Cardiac muscle cell (in vitro differentiated cells and primary cell): ENCODE data around the gene CCDC92B. TPM values are rescaled to one million over a fixed set of nuclear protein-coding genes. Genes with fewer than 3 reads are reported as not detected.

Source experiments
- DNase-seq, 2 donors: peaks; one replicate each; pipeline versions ENCODE4 v3.0.0 to v3.0.0-alpha.2; 2010 to 2017; ENCODE audit warnings: low read depth in 1 of 2, low spot score in 1 of 2
- H3K27ac ChIP-seq: fragments of 200-600 bp; sonication (generic); 2 replicates; pipeline ENCODE4 v1.5.1; 2016
- H3K27me3 ChIP-seq: fragments of 200-600 bp; sonication (generic); 2 replicates; pipeline ENCODE4 v1.6.0; 2016; ENCODE audit warnings: control low read depth
- H3K36me3 ChIP-seq: fragments of 200-600 bp; sonication (generic); 2 replicates; pipeline ENCODE4 v1.5.1; 2016; ENCODE audit warnings: control low read depth
- H3K4me1 ChIP-seq: fragments of 200-600 bp; sonication (generic); 2 replicates; pipeline ENCODE4 v1.8.1; 2017; ENCODE audit warnings: low read depth, mild to moderate bottlenecking, mixed run types
- H3K4me3 ChIP-seq: fragments of 200-600 bp; sonication (generic); 2 replicates; pipeline ENCODE4 v1.5.1; 2016; ENCODE audit warnings: mild to moderate bottlenecking
- H3K9me3 ChIP-seq: fragments of 200-600 bp; sonication (generic); 2 replicates; pipeline ENCODE4 v1.5.1; 2017; ENCODE audit warnings: low read depth, mild to moderate bottlenecking, control low read depth
- CTCF ChIP-seq: IDR thresholded peaks from 2 replicates; pipeline ENCODE4 v1.5.1; 2012; ENCODE audit warnings: low read depth, mild to moderate bottlenecking, low read length
- polyA plus RNA-seq: library from polyadenylated mRNA; unstranded; fragments of >200 nt; fragmentation: Nextera tagmentation; extraction: Ambion mirVana; gene quantifications from 2 replicates; pipeline ENCODE4 v1.2.1, GENCODE V29; 2016
- total RNA-seq: library from RNA; depleted of rRNA; stranded (reverse); fragments of >200 nt; gene quantifications from 2 replicates; pipeline ENCODE4 v1.2.3, GENCODE V29; 2016

The CCDC92B gene
- total and polyA plus RNA-seq, 2 experiments from 2014 or later = 0.33 to 0.35 TPM

- Histone ChIP-seq H3K4me3 (peak within 1 kb of the TSS; percentile 69), H3K27ac (peak within 1 kb of the TSS; percentile 31), H3K9me3 (no peaks in the 10 kb centered on the region), H3K4me1 (peaks cover 34% of the 10 kb centered on the region), H3K36me3 (no peaks in the 10 kb centered on the region), H3K27me3 (no peaks in the 10 kb centered on the region)
- no peak for TF ChIP-seq CTCF
- DNase-seq = peak; percentile 96 to 99
These were observed 37.7 kb downstream of the CCDC92B start, which contains the start of gene CLUH for GRCh38 chr17:2711608-2712299. TSS of gene CLUH (minus strand) at chr17:2711764. CDS start at chr17:2711661, 103 bp downstream.

- H3K9me3 ChIP-seq = no peaks in the 10 kb centered on the region
- peak in 1 of 2 donors; percentile 43 for DNase-seq
- no peak for TF ChIP-seq CTCF
- H3K27me3 ChIP-seq = no peaks in the 10 kb centered on the region
- H3K4me3 ChIP-seq = peak overlapping the region; percentile 69
- H3K36me3 ChIP-seq = no peaks in the 10 kb centered on the region
- peaks cover 34% of the 10 kb centered on the region for H3K4me1 ChIP-seq
- no peak overlapping the region for H3K27ac ChIP-seq
These were observed 38.4 kb downstream of the CCDC92B start for GRCh38 chr17:2710803-2711607.

GRCh38 chr17:2710071-2710802 lies 39.2 kb downstream of the CCDC92B start:
- no peaks in the 10 kb centered on the region for H3K36me3 ChIP-seq
- no peak overlapping the region for H3K27ac ChIP-seq
- no peak for DNase-seq
- no peaks in the 10 kb centered on the region for H3K27me3 ChIP-seq
- no peak for TF ChIP-seq CTCF
- no peaks in the 10 kb centered on the region for H3K9me3 ChIP-seq
- peaks cover 34% of the 10 kb centered on the region for H3K4me1 ChIP-seq
- peak overlapping the region; percentile 69 for H3K4me3 ChIP-seq

- no peak overlapping the region for H3K4me3 ChIP-seq
- no peak for TF ChIP-seq CTCF
- no peak overlapping the region for H3K27ac ChIP-seq
- H3K9me3 ChIP-seq = no peaks in the 10 kb centered on the region
- no peaks in the 10 kb centered on the region for H3K36me3 ChIP-seq
- DNase-seq = no peak
- peaks cover 34% of the 10 kb centered on the region for H3K4me1 ChIP-seq
- no peaks in the 10 kb centered on the region for H3K27me3 ChIP-seq
These were observed 40.2 kb downstream of the CCDC92B start for GRCh38 chr17:2709183-2709661.

GRCh38 chr17:2708585-2709182 lies 40.8 kb downstream of the CCDC92B start:
- peaks cover 34% of the 10 kb centered on the region for H3K4me1 ChIP-seq
- H3K4me3 ChIP-seq = no peak overlapping the region
- H3K9me3 ChIP-seq = no peaks in the 10 kb centered on the region
- no peak overlapping the region for H3K27ac ChIP-seq
- TF ChIP-seq CTCF = no peak
- no peaks in the 10 kb centered on the region for H3K36me3 ChIP-seq
- no peak for DNase-seq
- H3K27me3 ChIP-seq = no peaks in the 10 kb centered on the region
